Measurements from ENCODE around the gene PLAC9.
"Not testable (repeated sequence)": the region's sequence is repeated elsewhere in the genome, so short reads cannot be mapped to it uniquely, and the experiment has no call there.

The PLAC9 gene, protein sequence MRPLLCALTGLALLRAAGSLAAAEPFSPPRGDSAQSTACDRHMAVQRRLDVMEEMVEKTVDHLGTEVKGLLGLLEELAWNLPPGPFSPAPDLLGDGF

DNA sequence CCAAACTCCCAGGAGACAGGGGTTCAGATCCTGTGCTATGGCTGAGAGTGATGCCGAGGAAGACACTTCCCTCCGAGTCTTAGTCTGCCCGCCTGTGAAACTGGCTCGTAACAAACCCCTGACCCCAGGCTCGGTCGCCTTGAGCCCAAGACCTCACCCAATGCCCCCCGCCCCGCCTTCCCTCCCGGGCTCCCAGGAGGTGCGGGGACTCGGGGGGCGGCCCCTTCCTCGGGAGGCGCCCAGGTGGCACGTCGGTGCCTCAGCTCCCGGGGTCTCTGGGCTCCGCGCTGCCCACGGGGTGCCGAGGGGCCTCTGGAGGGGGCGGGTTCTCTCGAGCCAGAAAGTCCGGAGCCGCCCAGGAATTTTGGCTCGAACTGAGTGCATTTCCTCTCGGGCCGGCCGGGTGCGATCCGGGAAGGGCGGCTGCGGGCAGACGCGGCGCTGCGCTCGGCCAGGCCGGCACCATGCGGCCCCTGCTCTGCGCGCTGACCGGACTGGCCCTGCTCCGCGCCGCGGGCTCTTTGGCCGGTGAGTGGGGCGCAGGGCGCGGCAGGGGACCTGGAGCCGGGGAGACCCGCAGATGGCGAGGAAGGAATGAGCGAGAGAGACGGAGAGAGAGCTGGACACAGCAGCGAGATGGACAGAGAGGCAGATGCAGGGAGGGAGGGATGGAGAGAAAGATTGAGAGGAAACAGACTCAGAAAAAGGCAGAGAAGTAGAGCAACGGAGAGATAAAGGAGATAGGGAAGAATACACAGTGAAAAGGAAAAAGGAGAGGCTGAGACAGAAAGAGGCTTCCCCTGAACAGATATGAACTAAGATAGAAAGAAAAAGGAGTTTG lies at the start of gene PLAC9:
TSS of gene PLAC9 (plus strand) at position 432 of the 841 bp plus-strand sequence. CDS start at position 465, 33 bp downstream.
- H3K9me3 Mint-ChIP-seq, result no peaks in the 10 kb centered on the region
- H3K4me3 Mint-ChIP-seq, result peak within 1 kb of the TSS in 1 of 2 donors; percentile 23
- peaks cover 25 to 33% of the 10 kb centered on the region in 2 donors for H3K27me3 Mint-ChIP-seq
- H3K27ac Mint-ChIP-seq, result no peak within 1 kb of the TSS
- H3K36me3 Mint-ChIP-seq, result no peaks in the 10 kb centered on the region
- ATAC-seq (replicated peaks) (no peak), DNase-seq (no peak)
- H3K4me1 Mint-ChIP-seq, result peaks cover 4 to 9% of the 10 kb centered on the region in 2 donors

DNA sequence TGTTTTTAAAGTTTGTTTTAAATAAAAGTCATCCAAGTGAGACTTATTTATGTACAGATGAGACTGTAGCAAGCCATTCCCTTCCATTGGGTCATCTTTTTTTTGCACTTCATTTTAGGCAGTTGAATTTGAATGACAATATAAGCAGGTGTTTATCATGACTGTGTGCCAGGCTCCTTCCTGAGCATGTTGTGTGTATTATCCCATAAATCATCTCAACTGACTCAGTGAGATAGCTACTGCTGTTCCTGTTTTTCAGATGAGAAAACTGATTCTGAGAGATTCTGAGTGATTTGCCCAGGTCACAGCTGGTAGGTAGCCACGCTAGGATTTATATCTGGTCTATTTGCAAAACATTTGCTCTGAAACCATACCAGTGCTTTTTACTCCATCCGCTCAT lies 42.4 kb upstream of the PLAC9 start:
- no peak overlapping the region for H3K4me3 Mint-ChIP-seq
- no peak for DNase-seq
- H3K9me3 Mint-ChIP-seq, result no peaks in the 10 kb centered on the region
- no peaks in the 10 kb centered on the region for H3K27me3 Mint-ChIP-seq
- no peaks in the 10 kb centered on the region for H3K4me1 Mint-ChIP-seq
- peaks cover 4 to 7% of the 10 kb centered on the region in 2 donors for H3K36me3 Mint-ChIP-seq
- H3K27ac Mint-ChIP-seq, result no peak overlapping the region
- no peak for ATAC-seq (replicated peaks)

DNA sequence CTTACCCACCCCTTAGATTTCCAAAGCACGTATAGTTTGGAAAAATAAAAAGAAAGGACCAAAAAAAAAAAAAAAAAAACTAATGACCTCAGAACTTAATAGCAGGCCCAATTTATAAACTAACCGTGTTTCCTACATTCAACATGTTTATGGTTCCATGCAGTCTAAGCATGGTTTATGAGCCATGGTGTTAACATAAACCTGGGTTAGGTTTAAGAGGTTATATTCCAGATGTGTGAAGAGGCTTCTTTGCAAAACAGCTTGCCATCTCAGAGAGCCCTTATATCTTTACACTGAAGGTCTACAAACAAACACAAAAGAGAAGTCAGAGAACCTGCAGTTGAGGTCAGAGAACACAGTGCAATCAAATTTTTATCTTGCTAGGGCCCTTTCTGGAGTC lies 38.3 kb upstream of the PLAC9 start:
- H3K4me1 Mint-ChIP-seq, result no peaks in the 10 kb centered on the region
- ATAC-seq (replicated peaks) (no peak), DNase-seq (no peak)
- H3K27ac Mint-ChIP-seq, result no peak overlapping the region
- no peaks in the 10 kb centered on the region for H3K9me3 Mint-ChIP-seq
- no peak overlapping the region for H3K4me3 Mint-ChIP-seq
- peaks cover 3 to 4% of the 10 kb centered on the region in 2 donors for H3K36me3 Mint-ChIP-seq
- H3K27me3 Mint-ChIP-seq, result peaks cover 5 to 25% of the 10 kb centered on the region in 2 donors

DNA sequence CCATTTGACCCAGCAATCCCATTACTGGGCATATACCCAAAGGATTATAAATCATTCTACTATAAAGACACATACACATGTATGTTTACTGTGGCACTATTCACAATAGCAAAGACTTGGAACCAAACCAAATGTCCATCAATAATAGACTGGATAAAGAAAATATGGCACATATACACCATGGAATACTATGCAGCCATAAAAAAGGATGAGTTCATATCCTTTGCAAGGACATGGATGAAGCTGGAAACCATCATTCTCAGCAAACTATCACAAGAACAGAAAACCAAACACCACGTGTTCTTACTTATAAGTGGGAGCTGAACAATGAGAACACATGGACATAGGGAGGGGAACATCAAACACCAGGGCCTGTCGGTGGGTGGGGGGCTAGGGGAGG lies 34.3 kb upstream of the PLAC9 start:
- not testable (repeated sequence) for DNase-seq; H3K27ac Mint-ChIP-seq; H3K4me3 Mint-ChIP-seq; ATAC-seq (replicated peaks); H3K36me3 Mint-ChIP-seq; H3K4me1 Mint-ChIP-seq; H3K9me3 Mint-ChIP-seq
- H3K27me3 Mint-ChIP-seq, result peaks cover 5 to 33% of the 10 kb centered on the region in 2 donors

DNA sequence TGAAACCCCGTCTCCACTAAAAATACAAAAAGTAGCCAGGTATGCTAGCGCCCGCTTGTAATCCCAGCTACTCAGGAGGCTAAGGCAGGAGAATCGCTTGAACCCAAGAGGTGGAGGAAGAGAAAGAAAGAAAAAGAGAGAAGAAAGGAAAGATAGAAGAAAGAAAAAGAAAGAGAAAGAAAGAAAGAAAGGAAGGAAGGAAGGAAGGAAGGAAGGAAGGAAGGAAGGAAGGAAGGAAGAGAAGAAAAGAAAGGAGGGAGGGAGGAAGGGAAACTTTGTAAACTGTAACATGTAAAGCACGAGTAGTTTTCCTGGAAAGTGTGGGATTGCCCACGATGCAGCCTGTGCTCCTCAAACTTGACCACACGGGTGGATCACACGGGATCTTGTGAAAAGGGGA lies 33.2 kb upstream of the PLAC9 start:
- H3K4me3 Mint-ChIP-seq; H3K36me3 Mint-ChIP-seq; H3K9me3 Mint-ChIP-seq; H3K4me1 Mint-ChIP-seq; DNase-seq; H3K27ac Mint-ChIP-seq; ATAC-seq (replicated peaks): not testable (repeated sequence)
- peaks cover 5 to 33% of the 10 kb centered on the region in 2 donors for H3K27me3 Mint-ChIP-seq

DNA sequence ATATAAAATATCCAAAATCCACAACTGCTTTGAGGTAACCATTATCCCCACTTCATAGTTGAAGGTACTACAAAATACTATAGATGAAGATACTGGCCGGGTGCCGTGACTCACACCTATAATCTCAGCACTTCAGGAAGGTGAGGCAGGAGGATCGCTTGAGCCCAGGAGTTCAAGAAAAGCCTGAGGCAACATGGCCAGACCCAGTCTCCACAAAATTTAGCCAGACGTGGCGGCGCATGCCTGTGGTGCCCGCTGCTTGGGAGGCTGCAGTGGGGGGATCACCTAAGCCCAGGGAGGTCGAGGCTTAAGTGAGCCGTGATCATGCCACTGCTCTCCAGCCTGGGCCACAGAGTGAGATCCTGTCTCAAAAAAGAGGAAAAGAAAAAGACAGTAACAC lies 32.4 kb upstream of the PLAC9 start:
- H3K36me3 Mint-ChIP-seq, result no peaks in the 10 kb centered on the region
- H3K9me3 Mint-ChIP-seq, result no peaks in the 10 kb centered on the region
- DNase-seq (no peak), ATAC-seq (replicated peaks) (no peak)
- H3K4me1 Mint-ChIP-seq, result no peaks in the 10 kb centered on the region
- H3K27me3 Mint-ChIP-seq, result peaks cover 5 to 33% of the 10 kb centered on the region in 2 donors
- no peak overlapping the region for H3K27ac Mint-ChIP-seq
- no peak overlapping the region for H3K4me3 Mint-ChIP-seq

DNA sequence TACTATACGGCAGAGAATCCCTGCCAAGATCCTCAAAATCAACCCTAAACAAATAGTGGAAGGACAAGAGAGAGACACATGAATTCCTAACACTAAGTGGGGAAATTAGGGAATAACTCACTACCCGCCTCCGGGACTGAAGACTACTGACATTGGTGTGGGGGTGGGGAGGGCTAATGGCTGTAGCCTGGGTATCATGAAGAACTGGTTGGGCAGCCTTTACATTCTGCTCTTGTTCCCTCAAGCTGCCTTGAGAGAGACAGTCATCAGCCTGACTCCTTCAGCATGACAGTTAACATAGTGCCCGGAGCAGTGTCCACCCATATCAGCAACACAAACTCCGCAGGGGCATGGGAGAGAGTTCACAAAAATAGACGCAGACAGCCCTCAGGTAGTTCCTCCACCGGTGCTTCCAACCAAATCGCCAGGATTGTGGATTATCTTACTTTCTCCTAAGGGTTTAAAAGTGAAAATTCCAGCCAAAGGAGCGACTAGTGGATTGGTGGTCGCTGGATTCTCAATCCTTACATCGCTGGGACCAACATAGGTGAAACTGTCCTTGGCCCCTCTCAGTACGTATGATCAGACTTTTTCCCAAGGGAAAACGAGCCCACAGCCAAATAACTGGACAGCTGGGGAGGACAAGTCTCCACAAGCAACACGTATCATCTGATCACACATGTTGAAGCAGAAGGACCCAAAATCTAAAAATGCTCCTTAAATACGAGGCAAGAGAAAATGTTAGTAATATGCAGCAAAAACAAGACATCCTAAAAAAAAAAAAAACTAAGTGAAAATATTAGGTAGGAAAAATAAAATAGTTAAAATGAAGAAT lies 31.5 kb upstream of the PLAC9 start:
- Mint-ChIP-seq H3K4me3 (no peak overlapping the region), H3K4me1 (no peaks in the 10 kb centered on the region), H3K27ac (no peak overlapping the region), H3K27me3 (peaks cover 5 to 28% of the 10 kb centered on the region in 2 donors), H3K36me3 (no peaks in the 10 kb centered on the region), H3K9me3 (no peaks in the 10 kb centered on the region)
- no peak for DNase-seq
- no peak for ATAC-seq (replicated peaks)

DNA sequence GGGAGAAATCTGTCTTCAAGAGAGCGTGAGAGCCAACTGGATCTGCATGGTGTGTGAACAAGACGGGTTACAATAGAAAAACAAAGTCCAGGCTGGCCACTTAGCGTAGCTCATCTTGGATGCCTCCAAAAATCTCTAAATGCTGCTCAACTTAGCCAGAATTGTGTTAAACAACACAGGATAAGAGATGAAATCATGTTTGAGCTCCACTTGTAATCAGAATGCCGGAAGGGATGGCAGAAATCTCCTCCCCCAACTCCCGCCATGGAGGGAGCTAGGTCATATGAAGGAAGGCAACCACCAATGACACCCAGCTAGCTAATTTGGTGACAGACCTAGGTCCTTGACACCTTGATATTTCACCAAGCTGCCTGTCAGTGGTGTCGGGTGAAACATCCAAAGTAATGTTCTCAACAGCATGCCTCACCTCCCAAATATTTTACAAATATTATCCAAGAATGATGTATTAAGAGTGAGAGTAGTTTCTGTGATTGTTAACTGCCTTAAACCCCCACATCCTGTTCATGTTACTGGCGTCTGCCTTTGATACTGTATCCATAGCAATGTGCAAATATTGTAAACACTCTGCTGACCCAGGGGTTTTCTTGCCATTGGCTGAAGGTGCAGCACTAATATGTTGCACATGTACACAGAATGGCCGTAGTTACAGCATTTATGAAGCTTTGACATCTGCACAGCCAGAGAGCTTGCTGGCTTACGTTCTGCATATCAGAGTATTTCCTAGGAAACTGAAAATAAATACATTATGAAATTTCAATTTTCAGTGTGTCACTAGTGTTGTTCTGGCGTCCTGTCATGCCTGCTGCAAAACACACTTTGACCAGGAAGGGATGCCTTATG lies 28.2 kb upstream of the PLAC9 start:
- Mint-ChIP-seq H3K27me3 (peaks cover 0 to 7% of the 10 kb centered on the region in 2 donors), H3K9me3 (peaks cover 12 to 14% of the 10 kb centered on the region in 2 donors), H3K27ac (no peak overlapping the region), H3K36me3 (peaks cover 4 to 13% of the 10 kb centered on the region in 2 donors), H3K4me3 (no peak overlapping the region), H3K4me1 (no peaks in the 10 kb centered on the region)
- DNase-seq (no peak), ATAC-seq (replicated peaks) (no peak)

DNA sequence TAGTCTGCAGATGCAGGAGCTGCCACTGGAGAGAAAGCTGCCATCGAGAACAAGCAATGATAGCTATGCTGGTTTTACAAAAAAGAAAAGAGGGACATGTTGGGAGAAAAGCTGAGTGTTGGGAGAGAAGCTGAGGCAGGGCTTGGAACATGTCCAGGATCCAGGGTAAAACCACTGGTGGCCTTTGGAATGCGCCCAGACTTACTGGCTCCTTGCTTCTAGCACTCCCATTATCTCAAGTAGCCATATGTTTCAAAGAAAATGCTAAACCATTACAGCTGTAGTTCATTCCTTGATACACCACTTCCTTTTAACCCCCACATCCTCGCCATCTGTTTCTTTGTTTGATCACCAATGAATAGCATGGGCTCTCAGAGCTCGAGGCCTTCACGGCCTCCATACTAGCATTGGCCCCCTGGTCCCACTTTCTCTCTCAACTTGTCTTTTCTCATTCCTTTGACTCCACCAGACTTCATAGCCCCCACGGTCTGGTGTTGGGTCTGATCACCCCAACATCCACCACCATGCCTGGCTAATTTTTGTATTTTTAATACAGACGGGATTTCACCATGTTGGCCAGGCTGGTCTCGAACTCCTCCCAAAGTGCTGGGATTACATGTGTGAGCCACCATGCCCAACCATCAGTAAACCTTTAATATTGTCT lies 23.8 kb upstream of the PLAC9 start:
- ATAC-seq (replicated peaks) (no peak), DNase-seq (no peak)
- H3K27me3 Mint-ChIP-seq, result no peaks in the 10 kb centered on the region
- peaks cover 7 to 16% of the 10 kb centered on the region in 2 donors for H3K36me3 Mint-ChIP-seq
- H3K9me3 Mint-ChIP-seq, result peaks cover 19 to 20% of the 10 kb centered on the region in 2 donors
- H3K27ac Mint-ChIP-seq, result no peak overlapping the region
- no peak overlapping the region for H3K4me3 Mint-ChIP-seq
- no peaks in the 10 kb centered on the region for H3K4me1 Mint-ChIP-seq

DNA sequence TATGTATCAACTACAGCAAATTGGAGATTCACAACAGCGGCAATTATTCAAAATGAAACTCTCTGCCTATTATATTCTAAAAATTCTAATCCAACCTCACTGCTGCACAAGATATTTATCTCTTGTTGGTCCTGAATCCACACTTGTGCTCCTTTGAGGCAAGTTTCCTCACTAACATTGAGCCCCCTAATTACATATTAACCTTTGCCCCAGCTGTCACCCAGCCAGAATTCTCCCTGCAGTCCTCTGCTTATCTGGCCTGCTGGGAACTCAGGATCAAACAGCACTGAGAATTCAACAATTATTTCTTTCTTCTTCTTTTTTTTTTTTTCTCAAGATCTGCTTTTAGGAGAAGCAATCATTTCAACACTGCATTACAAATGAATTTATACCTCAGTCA lies 21.5 kb upstream of the PLAC9 start:
- no peaks in the 10 kb centered on the region for H3K4me1 Mint-ChIP-seq
- no peak for ATAC-seq (replicated peaks)
- no peak for DNase-seq
- H3K27me3 Mint-ChIP-seq, result no peaks in the 10 kb centered on the region
- no peak overlapping the region for H3K4me3 Mint-ChIP-seq
- H3K9me3 Mint-ChIP-seq, result peaks cover 19 to 20% of the 10 kb centered on the region in 2 donors
- peaks cover 7 to 16% of the 10 kb centered on the region in 2 donors for H3K36me3 Mint-ChIP-seq
- H3K27ac Mint-ChIP-seq, result no peak overlapping the region

DNA sequence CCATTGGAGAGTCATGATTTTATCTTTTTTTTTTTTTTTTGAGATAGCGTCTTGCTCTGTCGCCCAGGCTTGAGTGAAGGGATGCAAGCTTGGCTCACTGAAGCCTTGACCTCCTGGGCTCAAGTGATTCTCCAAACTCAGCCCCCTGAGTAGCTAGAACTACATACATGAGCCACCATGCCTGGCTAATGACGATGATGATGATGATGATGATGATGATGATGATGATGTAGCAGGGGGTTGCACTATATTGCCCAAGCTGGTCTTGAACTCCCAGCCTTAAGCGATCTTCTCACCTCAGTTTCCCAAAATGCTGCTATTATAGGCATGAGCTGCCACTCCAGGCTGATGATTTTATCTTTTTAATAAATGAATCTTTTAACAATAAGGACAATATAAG lies 13.9 kb upstream of the PLAC9 start:
- H3K27me3 Mint-ChIP-seq, result peaks cover 6 to 17% of the 10 kb centered on the region in 2 donors
- ATAC-seq (replicated peaks) (no peak), DNase-seq (no peak)
- no peaks in the 10 kb centered on the region for H3K4me1 Mint-ChIP-seq
- no peaks in the 10 kb centered on the region for H3K9me3 Mint-ChIP-seq
- H3K4me3 Mint-ChIP-seq, result no peak overlapping the region
- no peak overlapping the region for H3K27ac Mint-ChIP-seq
- no peaks in the 10 kb centered on the region for H3K36me3 Mint-ChIP-seq

DNA sequence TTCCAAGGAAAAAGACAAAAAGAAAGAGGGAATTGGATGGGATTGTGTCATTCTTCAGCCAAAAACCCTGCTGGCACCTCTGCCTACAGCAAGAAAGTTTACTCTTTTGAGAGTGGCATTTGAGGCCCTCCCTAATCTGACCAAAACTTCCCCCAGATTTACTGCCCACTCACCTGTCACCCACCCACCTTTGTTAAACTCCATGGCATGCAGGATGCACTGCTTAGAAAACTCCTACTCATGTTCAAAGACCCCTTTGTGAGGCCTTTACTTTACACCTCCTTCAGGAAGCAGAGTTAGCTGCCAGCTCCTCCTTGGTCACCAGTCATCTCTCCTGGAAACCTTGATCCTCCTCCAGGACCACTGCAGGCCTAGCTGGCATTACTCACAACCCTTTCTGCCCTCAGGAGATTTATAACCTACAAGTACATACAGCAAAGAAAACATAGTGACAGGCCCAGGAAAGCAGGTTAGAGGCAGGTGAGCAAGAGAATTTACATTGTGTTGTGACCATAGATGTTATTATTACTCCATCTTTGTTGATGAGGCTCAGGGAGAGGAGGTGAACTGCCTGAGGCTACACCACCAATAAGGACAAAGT lies 10.3 kb upstream of the PLAC9 start:
- Mint-ChIP-seq H3K27me3 (peaks cover 16 to 25% of the 10 kb centered on the region in 2 donors), H3K4me1 (no peaks in the 10 kb centered on the region), H3K27ac (no peak overlapping the region), H3K36me3 (no peaks in the 10 kb centered on the region), H3K4me3 (no peak overlapping the region), H3K9me3 (no peaks in the 10 kb centered on the region)
- DNase-seq (no peak), ATAC-seq (replicated peaks) (no peak)

DNA sequence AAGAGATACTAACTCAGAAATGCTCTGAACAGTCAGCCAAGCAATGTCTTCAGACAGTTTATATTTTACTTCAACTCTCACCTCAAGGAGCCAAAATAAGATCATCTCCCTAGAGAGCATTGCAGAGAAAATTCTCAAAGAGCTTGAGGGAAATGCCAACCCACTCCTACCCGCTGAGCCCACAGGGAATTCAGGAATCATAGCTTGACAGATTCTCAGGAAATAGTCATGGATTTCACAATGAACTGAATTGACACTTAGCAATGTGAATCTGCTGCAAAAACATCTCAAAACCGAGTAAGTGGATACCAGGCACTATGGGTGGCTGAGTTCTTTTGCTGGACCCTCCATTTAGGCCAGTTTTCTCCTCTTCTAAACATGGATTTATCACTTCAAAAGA lies 9.8 kb upstream of the PLAC9 start:
- ATAC-seq (replicated peaks) (no peak), DNase-seq (no peak)
- Mint-ChIP-seq H3K27ac (no peak overlapping the region), H3K27me3 (peaks cover 16 to 28% of the 10 kb centered on the region in 2 donors), H3K36me3 (no peaks in the 10 kb centered on the region), H3K4me1 (no peaks in the 10 kb centered on the region), H3K9me3 (no peaks in the 10 kb centered on the region), H3K4me3 (no peak overlapping the region)
